Smooth muscle cell (in vitro differentiated cells): ENCODE results near the gene DHH. TPM values are rescaled to one million over a fixed set of nuclear protein-coding genes. Genes with fewer than 3 reads are reported as not detected.
A peak's percentile ranks its signal among the peaks of the same experiment; 100 is the strongest.

Experiments used
- DNase-seq: peaks from one replicate; lab custom pipeline; 2025; ENCODE audit not compliant: unreplicated experiment; lab: John Stamatoyannopoulos, UW
- H2AFZ ChIP-seq: fragments of 200-600 bp; sonication (generic); 2 replicates; pipeline ENCODE4 v1.6.0; 2016; ENCODE audit warnings: antibody characterized with exemption, low read depth, mild to moderate bottlenecking
- H3F3A ChIP-seq: fragments of 200-600 bp; sonication (generic); 2 replicates; pipeline ENCODE4 v1.6.0; 2017; ENCODE audit warnings: antibody characterized with exemption, low read depth
- H3K27ac ChIP-seq: fragments of 200-600 bp; sonication (generic); 2 replicates; pipeline ENCODE4 v1.5.1; 2016; ENCODE audit warnings: low read depth, mild to moderate bottlenecking
- H3K27me3 ChIP-seq: fragments of 200-600 bp; sonication (generic); 2 replicates; pipeline ENCODE4 v1.6.1; 2016; ENCODE audit warnings: low read depth, mild to moderate bottlenecking
- H3K36me3 ChIP-seq: fragments of 200-600 bp; sonication (generic); 2 replicates; pipeline ENCODE4 v1.5.1; 2016; ENCODE audit warnings: low read depth
- H3K4me1 ChIP-seq: fragments of 200-600 bp; sonication (generic); 2 replicates; pipeline ENCODE4 v1.5.1; 2016; ENCODE audit warnings: low read depth
- H3K4me2 ChIP-seq: fragments of 200-600 bp; sonication (generic); 2 replicates; pipeline ENCODE4 v1.6.0; 2016; ENCODE audit warnings: mild to moderate bottlenecking
- H3K4me3 ChIP-seq: fragments of 200-600 bp; sonication (generic); 2 replicates; pipeline ENCODE4 v1.5.1; 2016; ENCODE audit warnings: mild to moderate bottlenecking
- H3K79me2 ChIP-seq: fragments of 200-600 bp; sonication (generic); 2 replicates; pipeline ENCODE4 v1.6.0; 2016; ENCODE audit warnings: low read depth, mild to moderate bottlenecking
- H3K9ac ChIP-seq: fragments of 200-600 bp; sonication (generic); 2 replicates; pipeline ENCODE4 v1.6.0; 2016; ENCODE audit warnings: low read depth
- H3K9me3 ChIP-seq: fragments of 200-600 bp; sonication (generic); replicated peaks from 2 replicates; pipeline ENCODE4 v1.5.1; 2016; ENCODE audit warnings: low read depth
- H4K20me1 ChIP-seq: fragments of 200-600 bp; sonication (generic); 2 replicates; pipeline ENCODE4 v1.6.0; 2016; ENCODE audit warnings: low read depth
- CTCF ChIP-seq: fragments of 200-600 bp; sonication (generic); IDR thresholded peaks from 2 replicates; pipeline ENCODE4 v1.5.1; 2017; ENCODE audit warnings: borderline replicate concordance, mild to moderate bottlenecking, antibody characterized with exemption; ENCODE audit not compliant: insufficient read depth, poor library complexity, severe bottlenecking
- WGBS: methylation state at CpG from one replicate; pipeline ENCODE4 v1.1.7; 2016; ENCODE audit warnings: low lambda C conversion rate; 5-methylcytosine and 5-hydroxymethylcytosine counted together
- polyA plus RNA-seq: library from polyadenylated mRNA; unstranded; fragments of >200 nt; fragmentation: Nextera tagmentation; extraction: Ambion mirVana; gene quantifications from 2 replicates; pipeline ENCODE4 v1.2.1, GENCODE V29; 2016
- total RNA-seq: library from RNA; depleted of rRNA; stranded (reverse); fragments of >200 nt; gene quantifications from 2 replicates; pipeline ENCODE4 v1.2.3, GENCODE V29; 2014

Gene DHH
- total and polyA plus RNA-seq, 2 experiments from 2014 or later: 0.04 TPM; not detected in 1

GRCh38 chr12:49131894-49132461, 37.4 kb upstream of the DHH start:
- DNase-seq: no peak
- peaks cover 25% of the 10 kb centered on the region for H3K79me2 ChIP-seq
- no peak for TF ChIP-seq CTCF
- H3K9ac ChIP-seq: no peak overlapping the region
- H3K9me3 ChIP-seq: no peaks in the 10 kb centered on the region
- H3F3A ChIP-seq: peaks cover 24% of the 10 kb centered on the region
- peaks cover 21% of the 10 kb centered on the region for H3K4me1 ChIP-seq
- H3K4me3 ChIP-seq: peak overlapping the region; percentile 96
- H3K27me3 ChIP-seq: no peaks in the 10 kb centered on the region
- peaks cover 29% of the 10 kb centered on the region for H4K20me1 ChIP-seq
- peak overlapping the region; percentile 97 for H3K4me2 ChIP-seq
- peaks cover 6% of the 10 kb centered on the region for H3K36me3 ChIP-seq
- 18% methylated on average over 9 of the region's 9 CpGs for WGBS
- H2AFZ ChIP-seq: peak overlapping the region; percentile 70
- H3K27ac ChIP-seq: peak overlapping the region; percentile 45

- WGBS: 1% methylated on average over 73 of the region's 79 CpGs
- no peak for TF ChIP-seq CTCF
Observed at GRCh38 chr12:49131051-49131893, 36.7 kb upstream of the DHH start, which contains the start of gene TUBA1B. TUBA1B (minus strand) TSS chr12:49131395; CDS start chr12:49131300, 95 bp downstream.

DNA sequence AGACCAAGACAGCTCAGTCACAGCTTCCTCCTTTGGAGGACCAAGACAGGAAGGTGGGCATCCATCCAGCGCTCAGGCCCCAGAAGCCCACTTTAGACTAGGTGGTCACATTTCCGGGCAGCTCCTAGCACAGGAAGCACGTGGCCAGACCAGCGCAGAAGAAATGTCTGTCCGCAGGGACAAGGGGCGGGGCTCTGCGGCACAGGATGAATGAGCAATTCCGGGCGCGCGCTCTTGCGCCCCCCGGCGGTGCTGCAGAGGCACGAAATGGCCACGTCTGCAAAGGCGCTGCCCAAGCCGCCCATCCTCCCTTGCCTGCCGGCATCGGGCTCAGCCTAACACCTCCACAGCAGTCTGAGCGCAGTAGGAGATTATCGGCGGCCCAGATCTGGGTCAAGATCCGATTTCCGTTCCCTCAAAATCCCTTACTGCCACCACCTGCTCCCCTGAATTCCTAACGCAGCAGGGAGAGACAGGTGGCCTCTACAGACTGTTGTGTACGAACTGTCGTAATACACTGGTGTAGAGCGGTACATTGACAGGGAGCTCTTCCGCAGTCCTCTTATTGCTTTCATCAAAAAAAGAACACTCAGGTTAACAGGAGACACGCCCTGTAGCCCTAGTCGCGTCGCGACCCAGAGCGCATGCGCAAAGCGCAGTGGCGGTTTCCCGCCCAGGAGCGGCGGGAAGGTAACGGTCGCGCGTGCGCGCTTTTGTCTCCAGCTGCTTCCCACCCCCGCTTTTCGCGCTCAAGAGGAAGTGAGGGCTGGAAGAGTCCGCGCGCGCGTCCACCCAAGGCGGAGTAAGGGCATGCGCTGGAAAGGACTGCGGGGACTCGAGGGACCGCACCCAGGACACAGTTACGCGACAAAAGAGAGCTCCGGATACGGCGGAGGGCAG, 35.8 kb upstream of the DHH start:
- Histone ChIP-seq H2AFZ (no peak overlapping the region), H3F3A (peaks cover 29% of the 10 kb centered on the region), H3K36me3 (peaks cover 6% of the 10 kb centered on the region), H3K4me1 (peaks cover 21% of the 10 kb centered on the region), H3K27ac (peak overlapping the region; percentile 93), H3K4me3 (peak overlapping the region; percentile 96), H4K20me1 (peaks cover 32% of the 10 kb centered on the region), H3K4me2 (peak overlapping the region; percentile 97), H3K9ac (peak overlapping the region; percentile 92), H3K27me3 (no peaks in the 10 kb centered on the region), H3K9me3 (no peaks in the 10 kb centered on the region), H3K79me2 (peaks cover 25% of the 10 kb centered on the region)
- under 1% methylated on average over 64 of the region's 66 CpGs for WGBS
- peak; percentile 91 for DNase-seq
- TF ChIP-seq CTCF: peak; percentile 87

More at GRCh38 chr12:49131051-49131893, 36.7 kb upstream of the DHH start, which contains the start of gene TUBA1B:
- H3K9me3 ChIP-seq: no peaks in the 10 kb centered on the region
- peaks cover 29% of the 10 kb centered on the region for H3F3A ChIP-seq
- peaks cover 32% of the 10 kb centered on the region for H4K20me1 ChIP-seq
- H3K9ac ChIP-seq: peak within 1 kb of the TSS; percentile 92
- peaks cover 25% of the 10 kb centered on the region for H3K79me2 ChIP-seq
- peaks cover 6% of the 10 kb centered on the region for H3K36me3 ChIP-seq
- peak within 1 kb of the TSS; percentile 97 for H3K4me2 ChIP-seq
- H3K27me3 ChIP-seq: no peaks in the 10 kb centered on the region
- peak within 1 kb of the TSS; percentile 70 for H2AFZ ChIP-seq
- peak; percentile 91 for DNase-seq
- peak within 1 kb of the TSS; percentile 93 for H3K27ac ChIP-seq
- H3K4me1 ChIP-seq: peaks cover 21% of the 10 kb centered on the region
- peak within 1 kb of the TSS; percentile 96 for H3K4me3 ChIP-seq
